ENCODE measurements around the gene TICAM2. TPM values are rescaled to one million over a fixed set of nuclear protein-coding genes. Genes with fewer than 3 reads are reported as not detected.

TICAM2 gene
- total and polyA plus RNA-seq, 9 of the 15 experiments (the other 6 are each of a cell fraction or from before 2014, with no cell fraction given): 0.15 to 1.8 (median 0.98) TPM

DNA sequence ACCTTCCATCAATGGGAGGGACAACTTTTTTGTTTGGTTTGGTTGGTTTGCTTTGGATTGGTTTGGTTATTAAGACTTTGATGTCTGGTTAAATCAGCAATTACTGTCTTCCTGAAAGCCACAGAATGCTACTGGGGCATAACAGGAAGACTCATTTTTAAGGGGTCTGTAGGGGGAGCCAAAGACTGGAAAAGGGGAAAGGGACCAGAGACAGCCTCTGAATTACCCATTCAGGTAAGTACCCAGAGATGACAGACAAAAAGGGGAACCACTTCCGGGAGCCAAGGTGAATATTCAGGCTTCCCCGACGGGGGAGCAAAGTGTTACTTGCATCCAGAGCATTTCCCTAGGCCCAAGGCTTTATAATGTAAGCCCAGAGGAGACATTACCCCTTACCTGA lies 53.1 kb downstream of the TICAM2 start (continued):
- TF ChIP-seq, protein P1, sequence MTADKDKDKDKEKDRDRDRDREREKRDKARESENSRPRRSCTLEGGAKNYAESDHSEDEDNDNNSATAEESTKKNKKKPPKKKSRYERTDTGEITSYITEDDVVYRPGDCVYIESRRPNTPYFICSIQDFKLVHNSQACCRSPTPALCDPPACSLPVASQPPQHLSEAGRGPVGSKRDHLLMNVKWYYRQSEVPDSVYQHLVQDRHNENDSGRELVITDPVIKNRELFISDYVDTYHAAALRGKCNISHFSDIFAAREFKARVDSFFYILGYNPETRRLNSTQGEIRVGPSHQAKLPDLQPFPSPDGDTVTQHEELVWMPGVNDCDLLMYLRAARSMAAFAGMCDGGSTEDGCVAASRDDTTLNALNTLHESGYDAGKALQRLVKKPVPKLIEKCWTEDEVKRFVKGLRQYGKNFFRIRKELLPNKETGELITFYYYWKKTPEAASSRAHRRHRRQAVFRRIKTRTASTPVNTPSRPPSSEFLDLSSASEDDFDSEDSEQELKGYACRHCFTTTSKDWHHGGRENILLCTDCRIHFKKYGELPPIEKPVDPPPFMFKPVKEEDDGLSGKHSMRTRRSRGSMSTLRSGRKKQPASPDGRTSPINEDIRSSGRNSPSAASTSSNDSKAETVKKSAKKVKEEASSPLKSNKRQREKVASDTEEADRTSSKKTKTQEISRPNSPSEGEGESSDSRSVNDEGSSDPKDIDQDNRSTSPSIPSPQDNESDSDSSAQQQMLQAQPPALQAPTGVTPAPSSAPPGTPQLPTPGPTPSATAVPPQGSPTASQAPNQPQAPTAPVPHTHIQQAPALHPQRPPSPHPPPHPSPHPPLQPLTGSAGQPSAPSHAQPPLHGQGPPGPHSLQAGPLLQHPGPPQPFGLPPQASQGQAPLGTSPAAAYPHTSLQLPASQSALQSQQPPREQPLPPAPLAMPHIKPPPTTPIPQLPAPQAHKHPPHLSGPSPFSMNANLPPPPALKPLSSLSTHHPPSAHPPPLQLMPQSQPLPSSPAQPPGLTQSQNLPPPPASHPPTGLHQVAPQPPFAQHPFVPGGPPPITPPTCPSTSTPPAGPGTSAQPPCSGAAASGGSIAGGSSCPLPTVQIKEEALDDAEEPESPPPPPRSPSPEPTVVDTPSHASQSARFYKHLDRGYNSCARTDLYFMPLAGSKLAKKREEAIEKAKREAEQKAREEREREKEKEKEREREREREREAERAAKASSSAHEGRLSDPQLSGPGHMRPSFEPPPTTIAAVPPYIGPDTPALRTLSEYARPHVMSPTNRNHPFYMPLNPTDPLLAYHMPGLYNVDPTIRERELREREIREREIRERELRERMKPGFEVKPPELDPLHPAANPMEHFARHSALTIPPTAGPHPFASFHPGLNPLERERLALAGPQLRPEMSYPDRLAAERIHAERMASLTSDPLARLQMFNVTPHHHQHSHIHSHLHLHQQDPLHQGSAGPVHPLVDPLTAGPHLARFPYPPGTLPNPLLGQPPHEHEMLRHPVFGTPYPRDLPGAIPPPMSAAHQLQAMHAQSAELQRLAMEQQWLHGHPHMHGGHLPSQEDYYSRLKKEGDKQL (CRISPR knock-in tag; IDR thresholded peaks at IDR 0.05; ENCODE audit: borderline replicate concordance): no peak
- TF ChIP-seq, protein P2, sequence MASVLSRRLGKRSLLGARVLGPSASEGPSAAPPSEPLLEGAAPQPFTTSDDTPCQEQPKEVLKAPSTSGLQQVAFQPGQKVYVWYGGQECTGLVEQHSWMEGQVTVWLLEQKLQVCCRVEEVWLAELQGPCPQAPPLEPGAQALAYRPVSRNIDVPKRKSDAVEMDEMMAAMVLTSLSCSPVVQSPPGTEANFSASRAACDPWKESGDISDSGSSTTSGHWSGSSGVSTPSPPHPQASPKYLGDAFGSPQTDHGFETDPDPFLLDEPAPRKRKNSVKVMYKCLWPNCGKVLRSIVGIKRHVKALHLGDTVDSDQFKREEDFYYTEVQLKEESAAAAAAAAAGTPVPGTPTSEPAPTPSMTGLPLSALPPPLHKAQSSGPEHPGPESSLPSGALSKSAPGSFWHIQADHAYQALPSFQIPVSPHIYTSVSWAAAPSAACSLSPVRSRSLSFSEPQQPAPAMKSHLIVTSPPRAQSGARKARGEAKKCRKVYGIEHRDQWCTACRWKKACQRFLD (CRISPR knock-in tag; IDR thresholded peaks at IDR 0.05): no peak

DNA sequence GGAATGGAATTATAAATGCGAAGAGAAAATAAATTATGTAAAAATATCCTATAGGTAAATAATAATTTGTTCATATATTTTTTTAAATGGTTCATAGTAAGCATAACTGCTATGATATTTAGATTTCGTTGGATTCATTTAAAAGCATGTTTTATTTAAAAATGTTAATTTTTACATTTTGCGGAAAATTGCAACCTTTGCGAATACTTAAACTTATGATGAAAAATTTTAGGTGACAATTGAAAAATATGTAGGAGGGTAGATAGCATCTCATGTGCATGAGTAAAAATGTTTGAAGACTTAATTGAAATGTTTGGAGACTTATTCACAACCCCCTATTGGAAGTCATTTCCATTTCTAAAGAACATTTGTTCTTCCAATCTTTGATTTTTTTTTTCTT lies 53.6 kb downstream of the TICAM2 start:
- BruUV-seq (replicated peaks): no TSS peak
- H3K36me3 ChIP-seq (ENCODE audit: control insufficient read depth, insufficient read depth, low read length): no peaks in the 10 kb centered on the region
- TF ChIP-seq, protein P3, sequence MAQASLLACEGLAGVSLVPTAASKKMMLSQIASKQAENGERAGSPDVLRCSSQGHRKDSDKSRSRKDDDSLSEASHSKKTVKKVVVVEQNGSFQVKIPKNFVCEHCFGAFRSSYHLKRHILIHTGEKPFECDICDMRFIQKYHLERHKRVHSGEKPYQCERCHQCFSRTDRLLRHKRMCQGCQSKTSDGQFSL (CRISPR knock-in tag; IDR thresholded peaks at IDR 0.05): no peak
- TF ChIP-seq, protein P3 (tag; IDR thresholded peaks at IDR 0.05): no peak
- no peak for TF ChIP-seq SRSF9 (IDR thresholded peaks at IDR 0.05; ENCODE audit: borderline replicate concordance, low read depth, low read length)
- TF ChIP-seq ESRRA (IDR thresholded peaks at IDR 0.05; ENCODE audit: borderline replicate concordance, low read depth): no peak
- TF ChIP-seq SUPT5H (IDR thresholded peaks at IDR 0.05): no peak
- TF ChIP-seq, protein P4, sequence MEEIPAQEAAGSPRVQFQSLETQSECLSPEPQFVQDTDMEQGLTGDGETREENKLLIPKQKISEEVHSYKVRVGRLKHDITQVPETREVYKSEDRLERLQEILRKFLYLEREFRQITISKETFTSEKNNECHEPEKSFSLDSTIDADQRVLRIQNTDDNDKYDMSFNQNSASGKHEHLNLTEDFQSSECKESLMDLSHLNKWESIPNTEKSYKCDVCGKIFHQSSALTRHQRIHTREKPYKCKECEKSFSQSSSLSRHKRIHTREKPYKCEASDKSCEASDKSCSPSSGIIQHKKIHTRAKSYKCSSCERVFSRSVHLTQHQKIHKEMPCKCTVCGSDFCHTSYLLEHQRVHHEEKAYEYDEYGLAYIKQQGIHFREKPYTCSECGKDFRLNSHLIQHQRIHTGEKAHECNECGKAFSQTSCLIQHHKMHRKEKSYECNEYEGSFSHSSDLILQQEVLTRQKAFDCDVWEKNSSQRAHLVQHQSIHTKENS (CRISPR knock-in tag; IDR thresholded peaks at IDR 0.05): no peak

More for the DNA sequence above, 53.6 kb downstream of the TICAM2 start:
- peaks cover 10% of the 10 kb centered on the region for H3K9me3 ChIP-seq (replicated peaks; ENCODE audit: control insufficient read depth, insufficient read depth, low read depth, low read length)
- H3K9me1 ChIP-seq (ENCODE audit: control insufficient read depth, insufficient read depth, low read length): no peaks in the 10 kb centered on the region
- H3K79me2 ChIP-seq (ENCODE audit: control insufficient read depth, insufficient read depth, low read length): peaks cover 6% of the 10 kb centered on the region
- no peak for DNase-seq (ENCODE audit: extremely low read depth in 1 of 4, low spot score in 3 of 4)
- ChIA-PET POLR2A (no interaction called here), CTCF (ENCODE audit: low intra/inter-chr PET ratio) (interaction anchor here (1.0 kb wide), 1 partner anchor 520 kb away, joined by 3 read pairs; no protein-coding TSS in a partner anchor)
- ATAC-seq: no peak
- peaks cover 4 to 14% of the 10 kb centered on the region in 2 experiments; a peak in 4 of 5 replicates for H3K4me1 ChIP-seq (replicated peaks in 1 of 2; ENCODE audit: control insufficient read depth in 2 of 2, insufficient read depth in 2 of 2, low read length in 2 of 2)
- in situ Hi-C loops (cut with MboI) (no loop called here), intact Hi-C loops (cut with micrococcal nuclease) (loop anchor here (1.0 to 5.0 kb wide), 3 partner anchors 25 to 520 kb away; no protein-coding TSS in a partner anchor)
- no peak overlapping the region for H2AFZ ChIP-seq (ENCODE audit: low read depth, low read length)
- no peak overlapping the region for H3K4me3 ChIP-seq
- H4K20me1 ChIP-seq (replicated peaks; ENCODE audit: control insufficient read depth, insufficient read depth, low read length): no peaks in the 10 kb centered on the region
- FAIRE-seq: no peak
- H3K27ac ChIP-seq (ENCODE audit: extremely low read depth, low read depth, low read length): no peak overlapping the region
- 74% methylated on average over 4 of the region's 4 CpGs for WGBS (ENCODE audit: insufficient coverage, low coverage, missing lambda C conversion rate)
- H3K4me2 ChIP-seq (ENCODE audit: insufficient read depth, low read length): no peak overlapping the region
- no peaks in the 10 kb centered on the region for H3K27me3 ChIP-seq (ENCODE audit: control insufficient read depth in 2 of 2, insufficient read depth in 2 of 2, low read length in 2 of 2)
- H3K9ac ChIP-seq (ENCODE audit: insufficient read depth in 1 of 2, low read depth in 2 of 2, low read length in 2 of 2): no peak overlapping the region
